ENCODE results near the gene ERBB4.

ERBB4 gene

DNA sequence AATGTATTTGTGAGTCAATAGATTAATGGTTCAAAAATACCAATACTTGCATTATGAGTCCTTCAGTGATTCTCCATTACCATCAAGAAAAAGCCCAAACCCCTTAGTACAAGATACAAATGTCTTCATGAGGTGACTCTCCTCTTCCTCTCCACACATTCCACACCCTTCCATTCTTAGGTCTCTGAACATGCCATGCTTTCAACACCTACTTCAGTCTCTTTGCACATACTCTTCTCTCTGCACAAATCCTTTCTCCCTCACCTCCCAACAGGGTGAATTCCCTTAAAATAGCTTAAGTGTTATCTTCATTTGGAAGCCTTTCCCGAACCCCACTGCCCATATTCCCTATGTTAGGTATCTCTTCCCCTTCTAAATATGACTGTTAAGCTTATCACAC, 131.9 kb downstream of the ERBB4 start:
- DNase-seq (ENCODE audit: low spot score in 2 of 2), result no peak
- Histone ChIP-seq H3K27me3 (ENCODE audit: low read depth) (no peaks in the 10 kb centered on the region), H3K36me3 (replicated peaks) (no peaks in the 10 kb centered on the region), H3K4me3 (no peak overlapping the region), H3K9me3 (no peaks in the 10 kb centered on the region), H3K4me1 (no peaks in the 10 kb centered on the region)
- in situ Hi-C loops (cut with MboI; ENCODE audit: low sequenced_read_pairs), result no loop called here

DNA sequence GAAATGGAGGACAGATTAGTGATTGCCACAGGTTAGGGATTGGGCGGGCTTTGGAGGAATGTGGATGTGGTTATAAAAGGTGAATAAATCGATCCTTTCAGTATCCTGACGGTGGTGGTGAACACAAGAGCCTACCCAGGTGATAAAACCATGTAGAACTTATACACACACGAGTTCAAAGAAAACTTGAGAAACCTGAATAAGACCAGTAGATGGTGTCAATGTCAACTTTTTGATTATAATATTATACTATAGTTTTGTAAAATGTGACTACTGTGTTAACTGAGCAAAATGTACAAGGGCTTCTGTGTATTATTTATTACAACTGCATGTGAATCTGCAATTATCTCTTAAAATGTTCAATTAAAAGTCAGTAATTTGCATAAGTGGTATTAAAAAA, 136.3 kb downstream of the ERBB4 start:
- DNase-seq (ENCODE audit: low spot score in 2 of 2), result no peak
- peaks cover 15% of the 10 kb centered on the region for H3K4me1 ChIP-seq
- no peaks in the 10 kb centered on the region for H3K36me3 ChIP-seq (replicated peaks)
- no peaks in the 10 kb centered on the region for H3K27me3 ChIP-seq (ENCODE audit: low read depth)
- H3K4me3 ChIP-seq, result no peak overlapping the region
- no peaks in the 10 kb centered on the region for H3K9me3 ChIP-seq
- in situ Hi-C loops (cut with MboI; ENCODE audit: low sequenced_read_pairs), result no loop called here

DNA sequence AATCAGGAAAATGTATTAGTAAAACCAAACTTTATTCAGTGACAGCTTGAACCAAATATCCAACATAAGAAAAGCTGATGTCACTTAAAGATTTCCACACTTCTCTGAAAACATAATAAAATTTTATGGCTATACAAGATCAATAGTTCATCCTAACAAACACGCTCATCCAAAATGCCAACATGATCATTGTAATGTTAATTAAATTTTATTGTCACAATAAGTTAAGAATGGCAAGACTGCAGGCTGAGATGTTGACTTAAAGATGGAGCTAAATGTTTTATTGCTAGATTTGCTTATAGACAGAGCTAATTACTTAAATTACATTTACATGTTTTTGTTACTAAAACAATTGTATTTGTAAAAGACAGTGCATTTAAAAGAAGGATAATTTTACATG, 140.3 kb downstream of the ERBB4 start:
- no peaks in the 10 kb centered on the region for H3K27me3 ChIP-seq (ENCODE audit: low read depth)
- H3K9me3 ChIP-seq, result no peaks in the 10 kb centered on the region
- peaks cover 15% of the 10 kb centered on the region for H3K4me1 ChIP-seq
- no peaks in the 10 kb centered on the region for H3K36me3 ChIP-seq (replicated peaks)
- no peak overlapping the region for H3K4me3 ChIP-seq
- in situ Hi-C loops (cut with MboI; ENCODE audit: low sequenced_read_pairs), result no loop called here
- peak in 1 of 2 experiments; percentile 21 for DNase-seq (ENCODE audit: low spot score in 2 of 2)

DNA sequence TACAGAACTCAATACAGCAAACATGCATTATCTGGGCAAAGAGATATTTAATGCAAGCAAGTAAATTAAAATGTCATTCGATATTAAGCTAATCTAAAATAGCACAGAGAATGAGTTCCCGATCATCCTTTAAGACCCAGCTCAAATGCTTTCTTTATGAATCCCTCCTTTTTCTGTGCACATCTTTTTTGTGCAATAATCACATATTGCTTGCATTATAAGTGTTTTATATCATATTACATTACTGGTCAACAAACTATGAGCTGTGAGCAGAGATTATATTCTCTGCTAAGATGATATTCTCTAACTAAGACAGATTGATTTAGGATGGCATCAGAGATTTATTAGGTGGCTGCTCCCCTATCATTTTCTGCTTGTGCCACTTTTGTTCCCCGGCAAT, 146.1 kb downstream of the ERBB4 start:
- H3K36me3 ChIP-seq (replicated peaks), result no peaks in the 10 kb centered on the region
- H3K9me3 ChIP-seq, result no peaks in the 10 kb centered on the region
- no peak overlapping the region for H3K4me3 ChIP-seq
- no peak for DNase-seq (ENCODE audit: low spot score in 2 of 2)
- no peaks in the 10 kb centered on the region for H3K27me3 ChIP-seq (ENCODE audit: low read depth)
- in situ Hi-C loops (cut with MboI; ENCODE audit: low sequenced_read_pairs), result no loop called here
- peaks cover 1% of the 10 kb centered on the region; the same call in 1 of the 2 replicates for H3K4me1 ChIP-seq

DNA sequence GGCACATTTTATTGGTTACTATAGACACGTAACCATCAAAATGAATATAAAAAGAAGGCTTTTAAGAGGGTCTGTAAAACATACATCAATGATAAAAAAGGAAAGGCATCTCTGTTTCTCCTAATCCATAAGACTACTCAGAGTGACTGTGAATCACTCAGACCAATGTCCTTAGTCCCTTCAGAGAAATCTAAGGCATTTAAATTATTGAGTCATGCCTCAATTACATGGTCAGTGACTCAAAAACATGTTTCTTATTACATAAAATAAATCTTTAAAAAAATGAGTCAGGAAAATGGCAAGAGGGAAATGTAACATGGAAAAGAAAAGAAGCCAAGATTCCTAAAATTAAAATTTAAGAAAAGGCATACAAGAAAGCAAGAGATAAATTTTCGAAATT, 146.6 kb downstream of the ERBB4 start:
- in situ Hi-C loops (cut with MboI; ENCODE audit: low sequenced_read_pairs), result no loop called here
- Histone ChIP-seq H3K4me3 (no peak overlapping the region), H3K36me3 (replicated peaks) (no peaks in the 10 kb centered on the region), H3K27me3 (ENCODE audit: low read depth) (no peaks in the 10 kb centered on the region), H3K9me3 (no peaks in the 10 kb centered on the region), H3K4me1 (no peaks in the 10 kb centered on the region)
- DNase-seq (ENCODE audit: low spot score in 2 of 2), result no peak

DNA sequence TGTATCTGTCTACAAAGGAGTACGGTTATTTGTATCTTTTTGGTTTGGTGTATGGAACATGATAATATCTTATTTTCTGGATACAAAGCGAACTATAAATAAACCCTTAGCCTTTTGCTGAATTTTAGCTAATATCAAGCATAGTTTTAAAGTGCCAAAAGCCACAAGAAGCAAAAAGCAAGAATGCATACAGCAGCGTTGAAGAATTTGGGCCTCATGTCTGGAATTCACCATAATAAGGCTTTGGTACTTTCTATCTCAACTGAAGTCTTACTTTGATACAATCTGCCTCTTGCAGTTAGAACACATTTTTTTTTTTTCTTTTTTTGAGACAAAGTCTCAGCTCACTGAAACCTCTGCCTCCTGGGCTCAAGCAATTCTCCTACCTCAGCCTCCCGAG, 151.5 kb downstream of the ERBB4 start:
- Histone ChIP-seq H3K9me3 (no peaks in the 10 kb centered on the region), H3K36me3 (replicated peaks) (no peaks in the 10 kb centered on the region), H3K27me3 (ENCODE audit: low read depth) (no peaks in the 10 kb centered on the region), H3K4me1 (peaks cover 5% of the 10 kb centered on the region), H3K4me3 (no peak overlapping the region)
- in situ Hi-C loops (cut with MboI; ENCODE audit: low sequenced_read_pairs), result no loop called here
- DNase-seq (ENCODE audit: low spot score in 2 of 2), result no peak

DNA sequence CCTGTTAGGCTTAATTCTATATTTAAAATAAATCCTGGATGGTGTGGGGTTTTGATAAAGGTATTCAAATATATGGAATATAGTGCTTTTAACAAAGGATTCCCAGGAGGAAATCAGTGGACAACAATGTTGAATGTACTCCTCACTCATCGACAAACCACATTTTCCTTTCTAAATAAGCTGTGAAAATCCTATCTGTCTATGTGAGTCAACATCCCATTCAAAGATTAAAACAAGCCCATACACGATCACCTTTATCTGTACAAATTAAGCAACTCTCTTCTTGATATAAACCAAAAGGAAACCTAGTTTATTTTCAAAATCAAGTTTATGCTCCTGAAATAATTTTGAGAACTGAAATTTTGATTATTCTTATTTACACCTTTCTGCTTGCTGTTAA, 153.4 kb downstream of the ERBB4 start:
- no peak for DNase-seq (ENCODE audit: low spot score in 2 of 2)
- Histone ChIP-seq H3K4me3 (no peak overlapping the region), H3K4me1 (peaks cover 5% of the 10 kb centered on the region), H3K27me3 (ENCODE audit: low read depth) (no peaks in the 10 kb centered on the region), H3K36me3 (replicated peaks) (no peaks in the 10 kb centered on the region), H3K9me3 (no peaks in the 10 kb centered on the region)
- in situ Hi-C loops (cut with MboI; ENCODE audit: low sequenced_read_pairs), result no loop called here

DNA sequence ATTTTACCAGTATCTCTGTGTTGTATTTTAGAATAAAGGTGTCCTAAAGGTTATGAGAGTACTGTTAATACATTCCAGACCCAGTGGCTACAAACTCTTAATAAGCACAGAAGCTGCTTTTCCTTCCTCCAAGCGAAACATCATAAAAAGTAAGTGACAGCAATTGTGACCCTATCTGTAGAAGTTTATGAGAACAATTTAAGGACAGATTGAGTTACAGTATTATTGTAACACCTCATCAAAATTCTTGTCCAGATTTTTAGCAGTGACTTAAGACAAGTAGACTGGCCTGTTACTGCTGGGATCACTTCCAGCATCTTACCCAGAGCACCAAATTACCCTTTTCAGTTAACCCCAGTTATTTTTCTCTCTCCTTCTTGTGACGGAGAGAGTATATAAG, 154.6 kb downstream of the ERBB4 start:
- Histone ChIP-seq H3K36me3 (replicated peaks) (no peaks in the 10 kb centered on the region), H3K9me3 (no peaks in the 10 kb centered on the region), H3K4me3 (no peak overlapping the region), H3K4me1 (peaks cover 5% of the 10 kb centered on the region), H3K27me3 (ENCODE audit: low read depth) (no peaks in the 10 kb centered on the region)
- DNase-seq (ENCODE audit: low spot score in 2 of 2), result no peak
- in situ Hi-C loops (cut with MboI; ENCODE audit: low sequenced_read_pairs), result no loop called here

DNA sequence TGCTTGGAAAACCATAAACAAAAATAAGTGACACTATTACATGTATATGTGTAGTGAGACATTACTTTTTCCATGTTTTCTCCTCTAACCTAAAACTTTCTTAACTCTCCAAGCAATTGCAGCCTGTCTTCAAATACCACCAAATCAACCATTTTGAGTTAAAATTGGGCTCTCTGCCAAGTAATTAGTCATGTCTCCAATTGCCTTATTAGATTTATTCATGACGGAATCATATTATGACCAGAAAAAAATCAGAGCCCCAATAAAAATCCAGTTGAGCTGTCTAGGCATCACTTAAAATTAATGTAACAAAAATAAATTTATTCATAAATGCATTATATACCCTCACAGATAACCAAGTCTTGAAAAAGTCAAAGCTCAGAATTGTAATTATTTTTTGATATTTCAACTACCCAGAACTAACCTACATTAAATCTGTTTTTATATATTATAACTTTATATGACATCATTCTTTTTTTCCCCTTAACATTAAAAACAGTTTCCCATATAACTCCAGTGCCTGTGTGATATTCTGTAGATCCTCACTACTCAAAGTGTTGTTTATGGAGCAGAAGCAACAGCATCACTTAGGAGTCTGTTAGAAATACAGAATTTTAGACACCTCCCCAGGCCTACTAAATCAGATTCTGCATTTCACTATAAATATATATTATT, 157.0 kb downstream of the ERBB4 start:
- H3K36me3 ChIP-seq (replicated peaks), result no peaks in the 10 kb centered on the region
- H3K4me1 ChIP-seq, result peaks cover 5% of the 10 kb centered on the region
- H3K9me3 ChIP-seq, result no peaks in the 10 kb centered on the region
- in situ Hi-C loops (cut with MboI; ENCODE audit: low sequenced_read_pairs), result no loop called here
- no peak for DNase-seq (ENCODE audit: low spot score in 2 of 2)
- H3K4me3 ChIP-seq, result no peak overlapping the region
- H3K27me3 ChIP-seq (ENCODE audit: low read depth), result no peaks in the 10 kb centered on the region

DNA sequence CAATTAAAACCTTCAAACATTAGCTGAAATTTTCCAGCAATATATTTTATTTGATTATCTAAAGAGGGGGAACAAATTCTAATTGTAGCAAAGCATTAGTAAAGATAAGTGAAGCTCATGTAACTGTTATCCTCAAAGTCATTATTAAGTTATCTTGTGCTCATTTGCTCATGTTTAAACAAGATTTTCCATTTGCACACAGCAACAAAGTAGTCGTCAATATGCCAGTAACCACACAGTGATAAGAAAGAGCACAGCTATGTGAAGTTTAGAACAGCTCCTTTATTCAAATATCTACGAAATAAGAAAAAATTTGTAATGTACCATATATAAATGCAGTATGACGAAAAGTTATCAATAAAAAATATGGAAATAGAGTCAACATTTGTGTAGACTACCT, 159.5 kb downstream of the ERBB4 start:
- Histone ChIP-seq H3K9me3 (no peaks in the 10 kb centered on the region), H3K27me3 (ENCODE audit: low read depth) (no peaks in the 10 kb centered on the region), H3K4me1 (peaks cover 5% of the 10 kb centered on the region), H3K36me3 (replicated peaks) (no peaks in the 10 kb centered on the region), H3K4me3 (no peak overlapping the region)
- in situ Hi-C loops (cut with MboI; ENCODE audit: low sequenced_read_pairs), result no loop called here
- DNase-seq (ENCODE audit: low spot score in 2 of 2), result no peak

DNA sequence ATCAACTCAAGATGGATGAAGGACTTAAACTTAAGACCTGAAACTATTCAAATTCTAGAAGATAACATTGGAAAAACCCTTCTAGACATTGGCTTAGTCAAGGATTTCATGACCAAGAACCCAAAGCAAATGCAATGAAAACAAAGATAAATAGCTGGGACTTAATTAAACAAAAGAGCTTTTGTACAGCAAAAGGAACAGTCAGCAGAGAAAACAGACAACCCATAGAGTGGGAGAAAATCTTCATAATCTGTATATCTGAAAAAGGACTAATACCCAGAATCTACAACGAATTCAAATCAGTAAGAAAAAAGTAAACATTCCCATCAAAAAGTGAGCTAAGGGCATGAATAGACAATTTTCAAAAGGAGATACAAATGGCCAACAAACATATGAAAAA, 171.2 kb downstream of the ERBB4 start:
- no peaks in the 10 kb centered on the region for H3K36me3 ChIP-seq (replicated peaks)
- no peaks in the 10 kb centered on the region for H3K27me3 ChIP-seq (ENCODE audit: low read depth)
- in situ Hi-C loops (cut with MboI; ENCODE audit: low sequenced_read_pairs), result no loop called here
- H3K4me3 ChIP-seq, result no peak overlapping the region
- no peaks in the 10 kb centered on the region for H3K9me3 ChIP-seq
- H3K4me1 ChIP-seq, result peaks cover 4% of the 10 kb centered on the region; the same call in 1 of the 2 replicates
- DNase-seq (ENCODE audit: low spot score in 2 of 2), result no peak

DNA sequence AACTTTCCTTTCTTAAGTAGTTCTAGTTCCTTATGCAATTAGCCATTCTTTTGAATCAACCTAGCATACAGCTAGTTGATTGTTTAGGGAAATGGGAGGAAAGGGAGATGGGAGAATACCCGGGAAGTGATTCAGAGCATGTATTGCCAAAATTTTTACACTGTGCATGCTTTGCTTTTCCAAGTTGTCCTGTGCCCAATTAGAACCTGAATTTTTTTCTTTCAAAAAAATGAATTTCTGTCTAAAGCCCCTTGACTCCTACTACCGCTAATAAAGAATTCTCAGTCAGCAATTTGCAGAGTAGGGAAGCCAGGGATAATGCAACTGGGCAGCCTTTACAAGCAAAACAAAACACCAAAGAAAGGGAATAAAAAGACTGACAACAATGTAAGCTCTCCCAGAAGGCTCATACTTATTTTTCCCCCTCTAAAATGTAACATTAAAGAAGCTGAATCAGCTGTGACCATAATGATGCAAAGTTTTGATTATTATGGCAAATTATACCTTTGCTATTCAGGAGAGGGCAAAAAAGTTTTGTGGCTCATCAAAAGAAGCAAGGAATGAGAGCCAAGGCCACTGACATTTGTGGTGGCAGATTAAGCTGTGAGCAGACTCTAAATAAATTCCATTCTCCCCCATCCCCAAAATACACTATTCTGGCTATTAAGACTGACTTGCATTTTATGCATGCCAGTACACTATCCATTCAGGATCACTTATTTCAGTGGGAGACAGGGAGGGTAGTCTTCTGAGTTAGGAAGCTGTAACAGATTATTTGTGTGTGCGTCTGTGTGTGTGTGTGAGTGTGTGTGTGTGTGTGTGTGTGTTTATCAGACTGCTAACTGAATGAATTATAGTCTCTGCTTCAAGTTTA, 174.3 kb downstream of the ERBB4 start:
- no peaks in the 10 kb centered on the region for H3K27me3 ChIP-seq (ENCODE audit: low read depth)
- DNase-seq (ENCODE audit: low spot score in 2 of 2), result peak; percentile 35 to 52
- H3K9me3 ChIP-seq, result no peaks in the 10 kb centered on the region
- H3K36me3 ChIP-seq (replicated peaks), result no peaks in the 10 kb centered on the region
- in situ Hi-C loops (cut with MboI; ENCODE audit: low sequenced_read_pairs), result no loop called here
- H3K4me3 ChIP-seq, result no peak overlapping the region
- H3K4me1 ChIP-seq, result peaks cover 16% of the 10 kb centered on the region

DNA sequence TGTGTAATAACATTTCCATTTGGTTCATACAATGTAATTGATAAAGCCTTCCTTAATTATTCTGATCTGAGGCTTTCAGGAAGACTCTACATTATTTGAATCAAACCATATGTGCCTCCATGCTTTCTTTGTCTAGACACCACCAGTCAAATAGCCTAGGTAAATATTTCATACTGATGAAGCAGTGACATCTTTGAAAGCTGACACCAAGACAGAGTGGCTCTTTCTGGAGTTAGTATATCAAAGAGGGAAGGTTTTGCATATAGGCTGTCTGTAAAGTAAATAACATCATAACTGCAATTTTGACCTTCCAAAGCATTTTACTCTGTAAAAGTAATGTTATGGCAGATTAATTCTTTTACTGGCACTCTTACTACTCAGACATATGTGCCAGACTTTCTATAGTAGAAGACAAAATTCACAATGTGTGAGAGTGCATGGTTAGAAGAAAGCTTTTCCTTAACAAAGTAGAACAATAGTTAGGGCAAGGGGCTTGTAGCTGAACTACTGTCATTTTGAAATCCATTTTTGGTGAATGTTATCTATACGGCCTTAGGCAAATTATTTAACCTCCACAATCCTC, 177.3 kb downstream of the ERBB4 start:
- DNase-seq (ENCODE audit: low spot score in 2 of 2), result no peak
- peaks cover 16% of the 10 kb centered on the region for H3K4me1 ChIP-seq
- in situ Hi-C loops (cut with MboI; ENCODE audit: low sequenced_read_pairs), result no loop called here
- no peaks in the 10 kb centered on the region for H3K27me3 ChIP-seq (ENCODE audit: low read depth)
- no peak overlapping the region for H3K4me3 ChIP-seq
- H3K9me3 ChIP-seq, result no peaks in the 10 kb centered on the region
- H3K36me3 ChIP-seq (replicated peaks), result no peaks in the 10 kb centered on the region

DNA sequence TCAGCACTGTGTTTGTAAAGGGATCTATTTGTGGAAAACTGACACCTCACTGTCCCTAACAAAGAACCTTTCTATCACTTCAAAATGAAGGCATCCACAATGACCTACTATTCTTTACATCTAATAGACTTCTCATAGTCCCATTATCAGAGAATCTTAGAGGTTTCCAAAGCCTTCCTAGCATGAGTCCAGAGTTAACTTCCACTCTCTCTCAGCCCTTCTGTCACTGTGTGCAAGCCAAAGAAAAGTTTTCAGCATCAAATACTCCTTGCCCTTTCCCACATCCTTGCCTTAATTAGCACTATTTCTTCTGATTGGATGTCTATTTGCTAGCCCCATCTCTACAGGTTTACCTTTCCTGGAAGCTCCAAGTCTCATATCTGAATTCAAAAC, 178.5 kb downstream of the ERBB4 start:
- DNase-seq (ENCODE audit: low spot score in 2 of 2), result no peak
- no peaks in the 10 kb centered on the region for H3K9me3 ChIP-seq
- in situ Hi-C loops (cut with MboI; ENCODE audit: low sequenced_read_pairs), result no loop called here
- peaks cover 16% of the 10 kb centered on the region for H3K4me1 ChIP-seq
- H3K27me3 ChIP-seq (ENCODE audit: low read depth), result no peaks in the 10 kb centered on the region
- H3K36me3 ChIP-seq (replicated peaks), result no peaks in the 10 kb centered on the region
- no peak overlapping the region for H3K4me3 ChIP-seq

All from HAP-1 (cell line).